Heart left ventricle (tissue), 16 donors: ENCODE results near the gene HELZ. TPM values are rescaled to one million over a fixed set of nuclear protein-coding genes. Genes with fewer than 3 reads are reported as not detected.

Experiments
- ATAC-seq, 4 donors: fragments of 200-7000 bp; cut with Tn5 transposase; one replicate each; pipeline ENCODE4 v1.9.1; 2020 to 2022; ENCODE audit warnings: moderate library complexity in 4 of 4, mild to moderate bottlenecking in 3 of 4, moderate number of reproducible peaks in 1 of 4
- DNase-seq, 5 donors: peaks; one replicate each; pipeline ENCODE4 v3.0.0-alpha.2; 2020
- H3K27ac ChIP-seq, 12 donors: fragments of 200-600 bp; sonication (generic) in 4 of 12; one replicate each; pipeline versions ENCODE4 v1.5.0 to v1.8.0; 2016 to 2022; ENCODE audit warnings: mild to moderate bottlenecking in 2 of 12
- H3K27me3 ChIP-seq, 9 donors: fragments of 200-600 bp; sonication (generic) in 2 of 9; one replicate each; pipeline versions ENCODE4 v1.5.1 to v1.8.0; 2016 to 2022; ENCODE audit warnings: mild to moderate bottlenecking in 3 of 9
- H3K36me3 ChIP-seq, 9 donors: fragments of 200-600 bp; sonication (generic) in 2 of 9; one replicate each; pipeline versions ENCODE4 v1.5.0 to v1.8.0; 2018 to 2022; ENCODE audit warnings: mild to moderate bottlenecking in 2 of 9
- H3K4me1 ChIP-seq, 12 donors: fragments of 200-600 bp; sonication (generic) in 4 of 12; one replicate each; pipeline versions ENCODE4 v1.5.0 to v1.8.0; 2016 to 2022; ENCODE audit warnings: mild to moderate bottlenecking in 3 of 12
- H3K4me3 ChIP-seq, 12 donors: fragments of 200-600 bp; sonication (generic) in 4 of 12; one replicate each; pipeline versions ENCODE4 v1.5.0 to v1.8.0; 2017 to 2022; ENCODE audit warnings: mild to moderate bottlenecking in 9 of 12, moderate library complexity in 4 of 12
- H3K9me3 ChIP-seq, 12 donors: fragments of 200-600 bp; sonication (generic) in 4 of 12; one replicate each; pipeline versions ENCODE4 v1.5.0 to v1.8.0; 2016 to 2022; ENCODE audit warnings: mild to moderate bottlenecking in 1 of 12
- CTCF ChIP-seq, 12 donors: fragments of 200-600 bp; sonication (generic) in 4 of 12; IDR thresholded peaks; one replicate each; pipeline versions ENCODE4 v1.5.0 to v1.8.0; 2018 to 2022; ENCODE audit warnings: antibody characterized with exemption in 12 of 12, mild to moderate bottlenecking in 5 of 12
- POLR2A ChIP-seq, 2 donors: fragments of 450-650 bp; IDR thresholded peaks; one replicate each; pipeline ENCODE4 v1.6.1; 2017; ENCODE audit warnings: antibody characterized with exemption in 2 of 2, mild to moderate bottlenecking in 2 of 2, moderate library complexity in 2 of 2
- WGBS, 4 donors: extraction: QIAGEN DNeasy Blood & Tissue Kit in 2 of 4; methylation state at CpG; one replicate each; pipeline versions ENCODE4 v1.1.5 to v1.1.7; 2013 to 2018; 5-methylcytosine and 5-hydroxymethylcytosine counted together
- intact Hi-C, 10 donors: fragments of 100-400 bp; cut with DNase I; formaldehyde crosslinking; loops; one replicate each; pipeline versions ENCODE4 v1.11.1 to v1.14.2; 2022
- polyA plus RNA-seq, 2 donors: library from polyadenylated mRNA; stranded (reverse); fragments of 200-250 nt; gene quantifications; one replicate each; pipeline ENCODE4 v1.2.3, GENCODE V29; 2013
- total RNA-seq, 9 donors: library from RNA; depleted of rRNA in 2 of 9; stranded (reverse); fragments of >200 nt in 2 of 9; fragmentation: NEBNext Ultra II Directional in 3 of 9; extraction: Animal tissue kit (Norgen Biotek cat#: 25700) in 3 of 9; gene quantifications; one replicate each; pipeline versions ENCODE4 v1.1.0 to v1.2.4, GENCODE V29; 2016 to 2023
- donor health status: ischemic (EF 13 %, LVEDD 7.1; RV severe dilation, severe dysfunction).
- donor health status: healthy with polysubstance abuse.
- donor health status: DM: no; HTN: yes; CAD: no.
- donor health status: DM: no; HTN: no; CAD: no.
- donor health status: ischemic (EF 25% LVEDD 6.9; RV normal size, moderate dysfunction).
- donor health status: ischemic (EF 25% LVEDD 5.7; RV mildly dilated, moderate dysfunction).
- donor health status: healthy.
- donor health status: DM: yes; HTN: yes; CAD: no.
- donor health status: ischemic (EF 35%, LVEDD 5.7; RV mildly dilated, moderate dysfunction).
- donor health status: nonischemic (EF 11% LVEDD 7.7; RV severe dilation, severe dysfunction).
- donor health status: DM: yes; HTN: yes; CAD: no.
- donor health status: PGD.
- donor health status: ischemic (EF 29% LVEDD 5.4; RV normal size, mild dysfunction).
- donor health status: nonischemic (EF 23%, LVEDD 6.1; RV moderate dilation, normal function).

Gene HELZ
- total and polyA plus RNA-seq, 11 donors = 5.1 to 48.4 (median 30.3) TPM

GRCh38 chr17:67152824-67153223 lies 92.2 kb downstream of the HELZ start:
- intact Hi-C loops = loop anchor here in 5 of 10 donors (10.0 kb wide), 2 partner anchors 428 to 438 kb away; no protein-coding TSS in a partner anchor
- H3K27me3 ChIP-seq = no peaks in the 10 kb centered on the region
- DNase-seq = no peak
- ATAC-seq = no peak
- no peak overlapping the region for H3K4me3 ChIP-seq
- no peak overlapping the region for H3K27ac ChIP-seq
- WGBS, 4 donors = 93 to 99% (median 94%) methylated on average over 2 of the region's 2 CpGs
- peaks cover 0 to 5% (median 0%) of the 10 kb centered on the region in 12 donors for H3K9me3 ChIP-seq
- H3K4me1 ChIP-seq = no peaks in the 10 kb centered on the region
- H3K36me3 ChIP-seq = peaks cover 0 to 60% (median 52%) of the 10 kb centered on the region in 9 donors
- TF ChIP-seq POLR2A (IDR thresholded peaks at IDR 0.05) = no peak
- TF ChIP-seq CTCF (IDR thresholded peaks at IDR 0.05) = no peak

DNA sequence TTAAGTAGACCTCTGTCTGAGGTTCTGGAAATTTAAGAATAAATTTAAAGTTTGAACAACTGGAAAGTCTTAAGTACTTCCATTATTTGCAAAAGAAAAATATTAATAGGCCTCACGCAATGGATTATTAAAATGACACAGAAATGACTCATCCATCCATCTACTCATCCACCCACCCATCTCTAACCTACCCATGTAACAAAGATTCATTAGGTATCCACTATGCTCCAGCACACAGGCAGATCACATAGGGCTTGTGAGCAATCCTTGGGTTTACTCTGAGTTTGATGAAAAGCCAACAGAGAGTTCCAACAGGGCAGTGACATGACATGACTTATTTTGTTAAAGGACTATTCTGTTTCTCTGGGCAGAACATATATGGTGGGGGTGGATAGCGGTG lies 93.3 kb downstream of the HELZ start:
- Histone ChIP-seq H3K27me3 (no peaks in the 10 kb centered on the region), H3K4me1 (no peaks in the 10 kb centered on the region), H3K4me3 (no peak overlapping the region), H3K27ac (no peak overlapping the region), H3K9me3 (peaks cover 0 to 5% (median 0%) of the 10 kb centered on the region in 12 donors), H3K36me3 (peaks cover 0 to 68% (median 60%) of the 10 kb centered on the region in 9 donors)
- intact Hi-C loops = loop anchor here in 5 of 10 donors (10.0 kb wide), 2 partner anchors 427 to 437 kb away; no protein-coding TSS in a partner anchor
- TF ChIP-seq CTCF (IDR thresholded peaks at IDR 0.05) = no peak
- TF ChIP-seq POLR2A (IDR thresholded peaks at IDR 0.05) = no peak
- DNase-seq (no peak), ATAC-seq (no peak)
- 69 to 98% (median 93%) methylated on average over 2 of the region's 2 CpGs for WGBS, 4 donors

DNA sequence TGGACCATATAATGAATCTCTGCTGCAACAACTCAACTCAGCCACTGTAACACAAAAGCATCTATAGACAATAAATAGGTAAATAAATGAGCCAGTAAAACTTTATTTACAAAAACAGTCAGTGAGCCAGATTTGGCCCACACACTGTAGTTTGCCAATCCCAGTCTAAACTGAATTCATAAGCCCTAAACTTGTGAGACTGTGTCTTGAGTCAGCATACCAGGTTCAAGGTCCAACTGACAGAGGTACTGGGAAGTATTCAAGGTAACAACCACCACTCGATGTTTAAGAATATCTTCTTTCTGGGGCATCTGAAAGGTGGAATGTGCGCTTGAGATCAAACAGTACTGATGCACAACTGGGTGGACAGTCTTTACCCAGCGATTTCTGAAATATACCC lies 94.2 kb downstream of the HELZ start:
- H3K27me3 ChIP-seq = no peaks in the 10 kb centered on the region
- WGBS, 4 donors = 79 to 92% (median 84%) methylated on average over 3 of the region's 3 CpGs
- H3K4me3 ChIP-seq = no peak overlapping the region
- intact Hi-C loops = loop anchor here in 5 of 10 donors (10.0 kb wide), 2 partner anchors 426 to 436 kb away; no protein-coding TSS in a partner anchor
- H3K36me3 ChIP-seq = peaks cover 0 to 77% (median 68%) of the 10 kb centered on the region in 9 donors
- H3K27ac ChIP-seq = no peak overlapping the region
- no peaks in the 10 kb centered on the region for H3K4me1 ChIP-seq
- TF ChIP-seq CTCF (IDR thresholded peaks at IDR 0.05) (no peak), POLR2A (IDR thresholded peaks at IDR 0.05) (no peak)
- DNase-seq (no peak), ATAC-seq (no peak)
- H3K9me3 ChIP-seq = peaks cover 0 to 5% (median 0%) of the 10 kb centered on the region in 12 donors

GRCh38 chr17:67148352-67148751 lies 96.6 kb downstream of the HELZ start:
- H3K27ac ChIP-seq = no peak overlapping the region
- H3K4me1 ChIP-seq = no peaks in the 10 kb centered on the region
- peaks cover 0 to 97% (median 91%) of the 10 kb centered on the region in 9 donors for H3K36me3 ChIP-seq
- TF ChIP-seq CTCF (IDR thresholded peaks at IDR 0.05) (no peak), POLR2A (IDR thresholded peaks at IDR 0.05) (no peak)
- no peak for ATAC-seq
- 78 to 84% (median 80%) methylated on average over 6 of the region's 6 CpGs for WGBS, 4 donors
- intact Hi-C loops = no loop called here
- H3K9me3 ChIP-seq = no peaks in the 10 kb centered on the region
- no peak overlapping the region for H3K4me3 ChIP-seq
- H3K27me3 ChIP-seq = no peaks in the 10 kb centered on the region
- no peak for DNase-seq
